ENCODE data around the gene PREX1.

PREX1 gene

DNA sequence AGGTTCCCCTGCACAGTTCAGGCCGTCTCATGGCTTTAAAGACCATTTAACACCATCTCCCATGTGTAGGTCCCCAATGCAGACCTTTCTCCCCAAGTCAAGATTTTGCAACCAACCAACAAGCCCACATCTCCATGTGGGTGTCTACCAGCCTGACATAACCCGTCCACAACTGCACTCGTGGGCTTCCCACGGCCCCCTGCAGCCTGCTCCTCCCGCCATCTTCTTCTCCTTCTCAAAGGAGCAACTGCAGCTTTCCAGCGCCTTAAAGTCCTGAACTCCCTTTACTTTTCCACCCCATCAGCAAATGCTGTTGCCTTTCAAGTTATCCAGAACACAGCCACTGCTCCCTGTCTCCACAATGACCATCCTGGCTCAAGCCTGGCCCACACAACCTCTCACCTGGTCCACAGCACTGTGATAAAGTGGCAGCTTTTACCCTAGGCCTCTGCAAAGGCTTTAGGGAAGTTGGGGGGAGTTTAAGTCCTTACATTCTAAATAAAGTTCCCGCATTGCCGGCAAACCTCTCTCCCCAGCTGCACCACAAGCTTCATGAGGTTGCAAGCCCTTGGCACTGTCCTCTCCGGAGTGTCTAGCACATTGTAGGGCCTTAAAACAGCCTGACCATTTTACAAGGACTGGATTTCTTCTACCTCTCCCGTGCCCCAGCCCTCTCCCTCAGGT is 140.5 kb downstream of the PREX1 start:
- no peak for DNase-seq
- intact Hi-C loops (cut with DNase I), result no loop called here

- intact Hi-C loops (cut with DNase I), result no loop called here
- DNase-seq, result no peak
These were observed 141.3 kb downstream of the PREX1 start for GRCh38 chr20:48686238-48687116.

GRCh38 chr20:48685300-48685699 is 142.5 kb downstream of the PREX1 start:
- intact Hi-C loops (cut with DNase I), result no loop called here
- no peak for DNase-seq

GRCh38 chr20:48684501-48685041 is 143.2 kb downstream of the PREX1 start:
- intact Hi-C loops (cut with DNase I), result no loop called here
- no peak for DNase-seq

DNA sequence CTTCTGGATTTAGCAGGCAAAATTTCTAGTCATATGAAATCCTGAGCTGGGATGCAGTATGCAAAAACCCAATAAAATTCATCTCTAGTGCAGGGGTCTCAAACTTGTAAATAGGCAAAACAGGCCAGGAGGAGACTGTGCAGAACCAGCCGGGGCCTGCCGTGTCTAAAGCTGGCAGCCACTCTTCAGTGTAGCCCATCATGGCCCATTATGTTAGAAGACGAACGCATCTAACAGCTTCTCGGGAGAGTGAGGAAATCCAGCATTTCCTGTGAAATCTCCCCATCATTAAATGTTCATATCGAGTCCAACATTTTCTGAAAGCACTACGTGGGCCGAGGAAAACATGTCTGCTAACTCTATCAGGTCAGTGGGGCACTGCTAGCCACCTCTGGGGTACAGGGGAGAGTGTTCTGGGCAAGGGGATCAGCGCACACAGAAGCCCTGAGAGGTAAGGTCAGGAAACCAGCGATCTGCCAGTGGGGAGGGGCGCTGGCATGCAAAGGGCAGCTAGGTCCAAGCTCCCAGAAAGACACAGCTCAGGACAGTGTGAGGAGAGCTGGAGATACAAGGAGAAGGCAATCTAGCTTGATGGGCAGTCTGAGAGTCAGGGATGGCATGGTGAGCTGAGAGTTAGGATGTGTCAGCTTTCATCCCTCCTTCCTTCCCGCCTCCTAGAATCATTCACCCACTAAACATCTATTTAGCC is 144.2 kb downstream of the PREX1 start:
- intact Hi-C loops (cut with DNase I), result no loop called here

DNA sequence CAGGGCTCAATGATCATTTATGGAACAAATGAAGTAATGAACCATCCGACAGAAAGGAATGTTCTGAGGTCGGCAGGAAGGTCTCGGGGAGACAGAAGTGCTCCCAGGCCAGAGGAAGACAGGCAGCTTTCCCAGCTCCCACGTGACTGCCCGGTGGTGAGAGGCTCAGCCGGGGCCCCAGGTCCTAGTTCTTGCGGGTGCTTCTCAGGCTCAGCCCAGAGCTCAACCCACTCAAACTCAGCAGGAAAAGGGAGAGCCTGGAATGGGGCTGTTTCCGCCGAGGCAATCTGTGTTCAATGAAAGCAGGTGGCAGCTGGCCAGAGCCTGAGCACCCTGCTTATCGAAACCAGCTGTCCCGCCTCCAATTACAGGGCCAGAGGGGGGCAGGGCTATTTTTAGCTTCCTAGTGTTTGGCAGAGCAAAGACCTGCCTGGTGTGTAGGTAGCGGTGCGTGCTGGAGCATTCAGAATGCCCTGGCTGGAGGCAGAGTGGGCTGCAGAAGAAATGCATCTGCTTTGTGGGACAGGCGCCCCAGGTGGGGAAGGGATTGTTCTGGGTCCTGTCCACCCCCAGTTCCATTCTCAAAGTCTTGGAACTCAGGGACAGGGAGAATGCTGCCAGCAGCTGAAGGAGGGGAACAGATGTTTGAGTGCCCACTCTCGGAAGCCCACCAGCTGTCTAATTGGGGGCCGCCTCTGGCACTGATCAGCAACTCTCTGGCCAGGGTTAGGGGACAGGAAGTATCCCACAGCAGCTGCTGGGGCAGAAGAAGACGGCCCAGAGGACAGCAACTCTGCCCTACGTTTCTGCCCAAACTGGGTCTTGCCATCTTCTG is 145.1 kb downstream of the PREX1 start:
- peak; percentile 48 to 88 (median 68) for DNase-seq
- intact Hi-C loops (cut with DNase I), result no loop called here

More for the DNA sequence above, 144.2 kb downstream of the PREX1 start:
- DNase-seq, result no peak

DNA sequence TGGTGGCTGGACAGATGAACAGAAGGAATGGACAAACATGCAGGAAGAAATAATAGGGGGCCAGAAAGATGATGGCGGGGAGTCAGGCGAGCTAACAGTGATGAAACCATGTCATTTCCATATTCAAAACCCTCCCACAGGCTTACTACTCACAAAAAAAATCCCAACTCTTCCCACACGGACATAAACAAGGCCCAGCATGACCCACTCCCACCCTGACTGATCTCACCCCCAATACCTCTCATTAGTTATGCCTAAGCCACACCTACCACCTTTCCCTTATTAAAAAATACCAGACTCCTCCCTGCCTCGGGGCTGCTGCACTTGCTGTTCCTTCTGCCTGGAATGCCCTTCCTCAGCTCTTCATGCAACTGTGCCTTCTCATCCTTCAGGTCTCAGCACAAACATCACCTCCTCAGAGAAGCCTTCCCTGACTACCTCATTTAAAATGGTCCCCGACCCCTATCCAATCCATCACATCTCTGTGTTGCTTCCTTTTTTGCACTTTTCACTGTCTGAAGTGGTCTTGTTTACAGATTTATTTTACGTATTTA is 145.8 kb downstream of the PREX1 start:
- intact Hi-C loops (cut with DNase I), result no loop called here
- DNase-seq, result no peak

DNA sequence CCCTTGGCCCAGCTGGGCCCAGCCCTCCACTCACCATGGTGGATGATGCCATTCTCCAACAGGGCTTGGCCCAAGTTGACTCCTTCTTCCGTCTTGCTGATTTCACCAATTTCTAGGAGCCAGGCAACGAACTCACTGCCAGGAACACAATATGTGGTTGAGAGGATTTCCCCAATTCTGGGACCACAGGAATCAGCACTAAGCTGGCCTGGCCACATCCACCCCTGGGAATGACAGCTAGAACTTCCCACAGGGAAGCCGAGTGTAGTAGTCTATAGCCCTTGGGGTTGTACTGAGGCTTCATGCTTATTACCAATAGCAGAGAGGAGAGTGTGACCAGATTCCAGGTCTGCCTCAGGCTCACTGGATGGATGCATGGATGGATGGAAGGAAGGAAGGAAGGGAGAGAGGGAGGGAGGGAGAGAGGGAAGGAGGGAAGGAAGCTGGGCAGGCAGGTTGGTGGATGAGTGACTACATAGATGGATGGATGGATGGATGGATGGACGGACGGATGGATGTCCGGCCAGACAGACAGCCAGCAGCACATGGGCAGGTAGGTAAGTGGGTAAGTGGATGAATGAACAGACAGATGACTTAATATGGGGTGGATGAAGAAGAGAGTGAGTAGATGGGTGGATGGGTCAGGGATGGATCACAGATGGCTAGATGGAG is 146.5 kb downstream of the PREX1 start:
- intact Hi-C loops (cut with DNase I), result no loop called here
- no peak for DNase-seq

- intact Hi-C loops (cut with DNase I), result no loop called here
- DNase-seq, result no peak
These were observed 147.1 kb downstream of the PREX1 start for GRCh38 chr20:48680650-48681049.

DNA sequence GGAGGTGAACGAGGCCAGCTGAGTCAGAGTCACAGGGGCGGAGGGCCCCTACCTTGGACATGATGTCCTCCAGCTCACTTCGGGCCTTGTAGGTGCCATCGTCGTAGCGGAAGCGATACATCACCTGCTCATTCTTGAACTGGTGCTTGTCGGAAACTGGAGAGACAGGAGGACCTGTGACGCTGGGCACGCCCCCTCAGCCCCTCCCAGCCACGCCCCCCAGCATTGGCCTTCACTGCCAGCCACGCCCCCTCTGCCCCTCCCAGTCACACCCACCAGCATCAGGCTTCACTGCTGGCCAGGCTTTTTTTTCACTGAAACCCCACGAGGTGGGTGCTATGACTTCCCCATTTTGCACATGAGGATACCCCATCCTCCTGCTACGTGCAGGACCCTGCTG is 148.2 kb downstream of the PREX1 start:
- no peak for DNase-seq
- intact Hi-C loops (cut with DNase I), result no loop called here

GRCh38 chr20:48679011-48679410 is 148.8 kb downstream of the PREX1 start:
- no peak for DNase-seq
- intact Hi-C loops (cut with DNase I), result no loop called here

- intact Hi-C loops (cut with DNase I), result no loop called here
- no peak for DNase-seq
These were observed 149.4 kb downstream of the PREX1 start for GRCh38 chr20:48678421-48678820.

GRCh38 chr20:48676795-48677460 is 150.9 kb downstream of the PREX1 start:
- no peak for DNase-seq
- intact Hi-C loops (cut with DNase I), result no loop called here

DNA sequence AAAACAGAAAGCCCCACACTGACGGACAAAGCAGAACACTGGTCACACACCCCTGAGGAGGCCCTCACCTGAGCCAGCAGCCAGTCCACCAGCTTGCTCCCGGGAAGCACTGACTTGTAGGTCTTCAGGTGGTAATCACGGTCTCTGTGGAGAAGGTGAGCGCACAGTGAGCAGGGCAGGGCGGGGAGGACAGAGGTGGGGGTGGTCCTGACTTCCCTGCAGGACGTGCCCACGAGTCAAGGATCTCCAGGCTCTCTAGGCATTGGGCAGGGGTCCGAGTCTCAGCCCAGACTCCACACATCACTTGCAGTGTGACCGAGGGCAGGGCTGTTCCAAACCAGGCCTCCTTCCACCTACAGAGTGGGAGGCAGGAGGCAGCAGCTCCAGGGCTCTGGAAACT is 151.7 kb downstream of the PREX1 start:
- no peak for DNase-seq
- intact Hi-C loops (cut with DNase I), result no loop called here

DNA sequence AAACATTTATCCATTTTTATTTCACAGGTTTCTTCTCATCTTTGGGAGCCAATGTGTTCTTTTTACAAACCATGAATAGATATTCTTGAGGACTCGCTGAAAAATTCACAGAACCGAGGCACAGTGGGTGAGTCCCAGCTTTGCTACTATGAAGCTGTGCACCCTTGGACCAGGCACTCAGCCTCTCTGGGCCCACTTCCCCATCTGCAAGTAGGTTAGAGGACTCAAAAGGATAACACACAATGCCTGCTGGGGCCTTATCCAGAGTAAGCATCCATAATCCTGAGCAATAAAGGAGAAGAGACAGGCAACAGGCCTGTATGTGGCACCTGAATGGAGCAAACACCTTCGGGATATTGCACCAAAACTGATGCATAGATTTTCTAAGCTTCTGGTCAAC is 153.3 kb downstream of the PREX1 start:
- DNase-seq, result no peak
- intact Hi-C loops (cut with DNase I), result no loop called here

DNA sequence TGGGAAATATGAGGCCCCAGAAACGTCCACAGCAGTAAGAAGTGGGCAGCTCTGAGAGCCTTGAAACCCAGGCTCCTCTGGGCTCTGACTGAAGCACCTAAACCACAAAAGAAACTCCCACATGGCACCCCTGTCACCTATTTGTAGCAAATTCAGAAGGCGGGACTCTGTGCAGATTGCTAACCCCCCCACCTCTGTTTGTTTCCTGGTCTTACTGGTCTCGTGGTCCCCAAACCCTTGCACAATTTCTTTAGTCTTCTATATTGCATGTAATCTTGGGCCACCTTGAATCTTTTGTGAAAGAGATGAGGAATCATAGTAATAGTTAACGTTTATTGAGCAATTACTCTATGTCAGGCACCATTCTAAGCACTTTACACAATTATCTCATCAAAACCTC is 154.3 kb downstream of the PREX1 start:
- no peak for DNase-seq
- intact Hi-C loops (cut with DNase I), result no loop called here

DNA sequence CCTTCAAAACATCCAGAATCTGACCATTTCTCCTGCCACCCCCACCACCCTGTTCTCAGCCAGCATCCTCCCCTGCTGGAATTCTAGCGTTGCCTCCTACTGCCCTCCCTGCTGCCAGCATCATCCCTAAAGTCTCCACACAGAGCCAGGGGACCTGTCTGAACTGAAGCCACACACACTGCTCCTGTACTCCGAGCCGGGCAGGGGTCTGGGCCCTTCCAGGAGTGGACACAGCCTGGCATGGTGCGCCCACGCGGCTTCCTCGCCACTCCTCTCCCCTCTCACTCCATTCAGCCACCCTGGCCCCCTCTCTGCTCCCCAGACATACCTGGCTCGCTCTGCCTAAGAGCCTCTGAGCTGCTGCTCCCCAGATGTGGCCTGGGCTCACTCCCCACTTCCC is 155.5 kb downstream of the PREX1 start:
- intact Hi-C loops (cut with DNase I), result no loop called here

DNA sequence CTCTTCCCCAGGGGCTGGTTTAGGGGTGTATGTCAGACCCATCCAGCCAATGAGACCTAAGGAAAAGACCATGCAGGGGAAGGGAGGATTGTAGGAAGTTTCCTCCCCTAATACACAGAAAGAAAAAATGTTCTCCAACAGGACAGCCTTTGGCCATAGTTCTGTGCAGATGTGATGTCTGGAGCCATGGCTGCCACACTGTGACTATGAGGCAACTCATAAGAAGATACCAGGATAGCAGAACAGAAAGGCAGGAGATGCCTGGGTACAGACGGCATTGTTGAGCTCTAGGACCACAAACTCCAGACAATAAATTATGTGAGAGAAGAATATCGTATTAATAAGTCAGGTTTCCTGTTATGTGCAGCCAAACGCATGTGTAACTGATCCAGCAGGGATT is 156.7 kb downstream of the PREX1 start:
- no peak for DNase-seq
- intact Hi-C loops (cut with DNase I), result no loop called here

More for the DNA sequence above, 155.5 kb downstream of the PREX1 start:
- DNase-seq, result no peak
